Inflammatory macrophage treated with lipopolysaccharide for 1 hour (primary cell): Measurements from ENCODE around the gene DOCK2.
"Not testable (repeated sequence)": the region's sequence is repeated elsewhere in the genome, so short reads cannot be mapped to it uniquely, and the experiment has no call there.

Experiments
- DNase-seq, 2 donors: peaks; one replicate each; pipeline ENCODE4 v3.0.0-alpha.2; 2020 to 2022

Gene DOCK2

DNA sequence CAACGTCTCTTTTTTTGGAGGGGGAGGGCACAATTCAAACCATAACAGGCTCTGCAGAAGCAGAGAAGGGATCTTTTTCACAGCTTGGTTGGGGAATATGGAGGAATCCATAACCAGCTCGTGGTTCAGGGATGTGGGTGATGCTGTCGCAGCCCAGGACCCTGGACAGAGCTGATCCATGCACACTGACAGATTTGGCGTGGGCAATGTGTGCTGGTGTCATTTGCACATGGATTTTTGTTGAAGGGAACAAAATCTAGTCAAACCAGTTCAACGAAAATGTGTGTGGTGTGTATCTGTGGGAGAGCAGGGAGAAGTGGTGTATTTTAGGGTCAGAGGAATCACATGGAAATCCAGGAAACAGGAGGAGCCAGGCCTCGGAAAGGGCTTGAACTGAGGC is 4.2 kb downstream of the DOCK2 start:
- DNase-seq = no peak

GRCh38 chr5:169646856-169647255 is 9.8 kb downstream of the DOCK2 start:
- DNase-seq = no peak

DNA sequence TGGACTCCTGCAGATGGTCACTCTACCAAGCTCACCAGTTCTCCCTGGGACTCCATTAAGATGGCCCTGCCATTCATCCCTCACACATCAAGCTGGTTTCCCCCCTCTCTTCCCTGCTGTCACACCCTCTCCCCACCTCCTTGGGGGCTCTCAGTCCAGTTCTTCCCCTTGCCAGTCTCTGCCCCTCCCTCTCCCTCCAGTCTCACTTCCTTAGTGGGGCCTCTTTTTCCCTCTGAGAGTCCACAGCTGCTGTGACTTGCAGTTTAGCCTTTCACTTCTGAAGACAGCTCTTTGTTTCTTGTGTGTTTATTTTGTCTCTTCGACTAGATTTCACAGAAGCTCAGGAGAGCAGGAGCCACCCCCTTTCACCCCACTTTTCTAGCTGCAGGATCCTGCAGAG is 10.5 kb downstream of the DOCK2 start:
- DNase-seq = peak; percentile 49 to 51

GRCh38 chr5:169648725-169649310 is 11.7 kb downstream of the DOCK2 start:
- peak; percentile 25 to 45 for DNase-seq

DNA sequence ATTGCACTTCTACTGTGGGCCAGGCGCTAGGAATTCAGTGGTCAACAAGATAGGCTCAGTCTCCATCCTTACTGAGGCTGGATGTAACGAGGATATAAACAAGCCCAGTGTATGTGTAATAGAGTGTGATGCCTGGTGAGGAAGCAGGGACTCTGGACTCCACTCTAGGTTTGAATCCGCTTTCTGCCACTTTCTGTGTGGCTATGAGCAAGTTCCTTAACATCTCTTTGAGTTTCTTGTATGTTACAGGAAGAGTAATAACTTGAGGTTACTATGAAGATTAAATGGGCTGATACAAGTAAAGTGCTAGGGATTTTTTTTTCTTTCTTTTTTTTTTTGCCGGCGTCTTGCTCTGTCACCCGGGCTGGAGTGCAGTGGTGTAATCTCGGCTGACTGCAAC is 12.4 kb downstream of the DOCK2 start:
- no peak for DNase-seq

DNA sequence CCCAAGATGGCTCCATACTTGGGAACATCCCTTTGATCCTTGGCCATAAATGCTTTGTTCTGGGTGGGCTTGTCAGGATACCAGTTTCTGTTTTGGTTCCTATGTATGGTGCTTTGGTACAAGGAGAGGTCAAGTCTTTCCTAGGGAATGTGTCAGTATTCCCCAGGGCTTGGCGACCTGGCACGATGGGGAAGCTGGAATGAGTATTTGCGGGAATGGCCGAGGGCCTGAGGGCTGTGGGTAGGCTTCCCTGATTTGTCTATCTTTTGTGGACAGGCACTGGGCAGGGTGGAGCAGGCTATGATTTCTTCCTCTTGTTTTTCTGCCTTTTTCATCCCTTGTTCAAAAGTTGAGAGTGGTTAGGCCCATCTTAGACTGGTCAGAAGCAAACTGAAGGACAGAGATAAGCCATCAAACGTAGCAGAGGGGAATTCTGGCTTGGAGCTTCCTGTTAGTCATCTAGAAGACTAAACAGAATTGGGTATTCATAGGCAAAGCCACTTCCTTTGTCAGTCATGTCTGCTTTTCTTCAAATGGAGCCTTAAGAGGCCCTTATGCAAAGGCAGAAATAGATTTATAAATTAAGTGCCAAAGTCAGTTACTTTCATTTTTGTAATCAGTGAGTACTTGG is 13.7 kb downstream of the DOCK2 start:
- peak; percentile 65 to 74 for DNase-seq

DNA sequence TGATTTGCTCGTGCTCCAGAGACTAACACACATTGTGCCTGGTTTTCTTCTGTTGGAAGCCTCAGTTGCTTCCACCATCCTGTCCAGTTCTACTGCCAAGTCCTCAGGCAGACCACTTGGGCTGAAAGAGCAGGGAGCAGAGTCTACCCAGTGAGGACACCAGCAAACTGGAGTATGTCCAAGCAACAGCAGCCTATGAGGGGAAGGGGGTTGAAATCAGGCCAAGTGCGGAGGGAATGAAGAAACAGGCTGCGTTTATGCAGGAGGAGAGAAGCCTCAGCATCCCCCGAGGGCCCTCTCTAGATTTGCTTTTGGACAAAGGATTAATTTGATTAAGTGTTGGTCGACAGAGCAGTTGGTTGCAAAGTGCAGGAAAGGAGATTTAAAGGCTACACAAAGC is 14.5 kb downstream of the DOCK2 start:
- DNase-seq = no peak

- DNase-seq = no peak
These were observed 15.0 kb downstream of the DOCK2 start for GRCh38 chr5:169652057-169652456.

DNA sequence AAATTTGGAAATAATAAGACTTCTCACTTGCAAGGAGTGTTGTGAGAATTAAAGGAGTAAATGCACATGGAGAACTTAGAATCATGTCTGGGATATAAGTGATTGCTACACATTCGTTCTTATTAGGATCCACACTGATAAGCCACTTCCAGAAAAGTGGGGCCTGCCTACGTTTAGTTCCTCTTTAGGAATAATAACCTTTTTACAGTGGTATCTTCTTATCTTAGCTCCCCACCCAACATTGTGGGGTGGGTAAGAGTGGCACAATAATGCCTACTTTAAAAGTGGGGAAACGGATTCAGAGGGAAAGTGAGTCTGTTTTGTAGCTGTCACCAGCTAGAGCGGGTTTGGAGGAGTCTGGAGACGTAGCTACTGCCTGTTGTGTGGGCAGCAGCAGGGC is 16.0 kb downstream of the DOCK2 start:
- peak in 1 of 2 donors; percentile 8 for DNase-seq

DNA sequence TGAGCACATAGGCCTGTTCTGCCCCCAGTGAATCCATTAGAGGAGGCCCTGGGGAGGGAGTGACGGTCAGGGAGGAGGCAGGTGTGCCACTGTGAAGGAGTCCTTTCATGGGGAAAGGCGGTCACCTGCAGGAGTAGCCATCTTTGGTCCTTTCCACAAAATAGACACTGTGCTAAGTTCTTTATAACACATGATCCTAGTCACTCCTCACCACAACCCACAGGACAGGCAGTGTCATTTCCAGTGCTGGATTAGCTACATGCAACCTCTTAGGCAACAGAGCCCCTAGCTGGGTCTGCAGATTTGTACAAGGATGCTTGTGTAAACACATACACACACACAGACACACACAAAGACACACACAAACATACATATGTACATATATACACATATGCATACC is 18.3 kb downstream of the DOCK2 start:
- DNase-seq = no peak

DNA sequence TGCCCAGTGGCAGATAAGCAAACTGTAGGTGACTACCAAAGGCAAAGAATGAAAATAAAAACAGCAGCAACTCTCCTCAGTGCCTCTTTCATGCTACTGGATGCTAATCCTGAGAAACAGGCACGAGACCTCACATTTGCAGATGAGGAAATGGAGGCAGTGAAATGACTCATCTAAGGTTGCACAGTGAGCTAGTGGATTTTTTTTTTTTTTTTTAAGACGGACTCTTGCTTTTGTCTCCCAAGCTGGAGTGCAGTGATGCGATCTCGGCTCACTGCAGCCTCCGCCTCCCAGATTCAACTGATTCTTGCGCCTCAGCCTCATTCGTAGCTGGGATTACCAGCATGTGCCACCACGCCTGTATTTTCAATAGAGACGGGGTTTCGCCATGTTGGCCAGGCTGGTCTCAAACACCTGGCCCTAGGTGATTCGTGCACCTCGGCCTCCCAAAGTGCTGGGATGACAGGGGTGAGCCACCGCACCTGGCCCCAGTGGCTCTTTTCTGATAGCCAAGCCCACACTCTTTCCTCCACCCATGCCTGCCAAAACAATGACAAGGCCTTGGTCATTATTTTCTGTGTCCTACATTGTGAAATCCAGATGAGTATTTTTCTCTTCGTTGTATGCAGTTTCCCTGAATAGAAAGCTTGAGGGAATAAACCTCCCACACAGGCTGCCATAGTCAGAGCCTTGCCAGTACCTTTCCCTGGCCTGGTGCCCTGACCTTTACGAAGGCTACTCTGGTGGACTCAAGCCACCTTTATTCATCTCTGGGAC is 19.2 kb downstream of the DOCK2 start:
- DNase-seq = peak; percentile 67 to 77

DNA sequence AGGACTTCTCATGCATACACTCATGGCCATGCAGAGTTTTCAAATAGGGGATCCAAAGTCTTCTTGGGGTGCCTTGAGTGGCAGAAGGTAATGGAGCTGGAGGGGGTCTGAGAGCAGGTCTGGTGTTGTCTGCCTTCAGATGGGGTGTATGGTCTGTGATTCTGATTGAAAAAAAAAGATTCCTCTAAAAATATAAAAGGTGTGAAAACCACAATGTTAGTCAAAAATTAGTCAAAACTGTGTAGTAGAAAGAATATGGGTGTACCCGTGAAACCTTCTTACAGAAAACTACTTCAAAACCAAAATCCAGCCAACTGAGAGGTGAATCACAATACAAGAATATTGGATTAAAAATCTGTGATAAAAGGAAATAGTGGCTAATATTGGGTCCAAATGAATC is 20.1 kb downstream of the DOCK2 start:
- DNase-seq = no peak

GRCh38 chr5:169662451-169662850 is 25.4 kb downstream of the DOCK2 start:
- not testable (repeated sequence) for DNase-seq

DNA sequence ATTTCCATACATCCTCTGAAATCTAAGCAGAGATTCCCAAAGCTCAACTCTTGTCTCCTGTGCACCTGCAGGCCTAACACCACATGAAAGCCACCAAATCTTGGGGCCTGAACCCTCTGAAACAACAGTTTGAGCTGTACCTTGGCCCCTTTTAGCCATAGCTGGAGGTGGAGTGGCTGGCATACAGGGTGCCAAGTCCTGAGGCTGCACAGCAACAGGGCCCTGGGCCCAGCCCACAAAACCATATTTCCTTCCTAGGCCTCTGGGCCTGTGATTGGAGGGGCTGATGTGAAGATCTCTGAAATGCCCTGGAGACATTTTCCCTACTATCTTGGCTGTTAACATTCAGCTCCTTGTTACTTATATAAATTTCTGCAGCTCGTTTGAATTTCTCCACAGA is 26.5 kb downstream of the DOCK2 start:
- DNase-seq = no peak

GRCh38 chr5:169666365-169666764 is 29.3 kb downstream of the DOCK2 start:
- no peak for DNase-seq

DNA sequence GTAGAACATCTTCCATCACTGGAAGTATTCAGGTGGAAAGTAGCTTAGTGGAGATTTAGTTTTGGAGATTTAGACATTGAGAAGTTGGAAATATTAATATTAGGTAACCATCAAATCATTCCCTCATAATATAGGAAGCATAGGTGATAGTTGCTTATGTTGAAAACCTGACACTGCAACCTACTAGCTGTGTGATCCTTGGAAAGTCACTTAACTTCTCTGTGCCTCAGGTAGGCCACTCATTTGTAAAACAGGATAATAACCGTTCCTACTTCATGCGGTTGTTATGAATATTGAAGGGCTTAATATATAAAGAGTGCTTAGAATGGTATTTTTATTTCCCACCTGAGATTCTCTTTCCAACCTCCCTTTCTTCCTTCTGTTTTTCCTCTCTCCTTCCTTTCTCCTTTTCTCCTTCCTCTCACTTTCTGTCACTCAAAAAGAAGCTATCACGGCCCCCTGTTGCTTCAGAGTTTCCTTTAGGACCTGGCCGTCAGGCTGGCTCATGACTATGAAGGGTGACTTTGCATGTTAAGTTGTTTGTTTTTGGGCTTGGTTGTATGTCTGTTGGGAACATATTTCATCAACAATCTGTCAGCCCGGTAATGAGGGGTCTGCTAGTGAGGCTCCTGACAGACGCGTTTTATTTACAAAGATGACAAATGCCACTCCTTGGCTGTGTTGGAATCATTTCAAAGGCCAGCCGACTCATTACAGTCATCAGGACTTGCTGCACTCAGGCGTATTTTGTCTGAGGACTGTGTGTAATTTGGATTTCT is 31.0 kb downstream of the DOCK2 start:
- no peak for DNase-seq

GRCh38 chr5:169668732-169669131 is 31.7 kb downstream of the DOCK2 start:
- DNase-seq = no peak

GRCh38 chr5:169670769-169671525 is 33.9 kb downstream of the DOCK2 start:
- no peak for DNase-seq

GRCh38 chr5:169682026-169682425 is 45.0 kb downstream of the DOCK2 start:
- no peak for DNase-seq

DNA sequence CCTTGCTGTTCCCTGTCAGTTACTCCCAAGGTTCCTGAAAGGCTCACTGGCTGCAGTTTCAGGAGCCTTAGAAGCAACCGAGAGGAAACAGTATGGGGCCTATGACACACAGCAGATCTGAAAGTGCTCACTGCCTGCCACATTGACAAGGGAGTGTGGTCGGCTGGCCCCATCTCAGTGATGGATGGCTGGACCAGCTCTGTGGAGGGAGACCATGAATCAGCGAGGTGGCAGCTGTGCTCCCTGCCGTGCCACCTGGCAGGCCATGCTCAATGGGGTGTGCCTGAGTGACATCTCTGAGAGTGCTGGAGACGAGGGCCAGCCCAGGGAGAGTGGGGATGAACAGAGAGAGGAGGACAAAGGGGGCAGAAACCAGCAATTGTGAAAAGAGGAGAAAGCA is 49.1 kb downstream of the DOCK2 start:
- no peak for DNase-seq

DNA sequence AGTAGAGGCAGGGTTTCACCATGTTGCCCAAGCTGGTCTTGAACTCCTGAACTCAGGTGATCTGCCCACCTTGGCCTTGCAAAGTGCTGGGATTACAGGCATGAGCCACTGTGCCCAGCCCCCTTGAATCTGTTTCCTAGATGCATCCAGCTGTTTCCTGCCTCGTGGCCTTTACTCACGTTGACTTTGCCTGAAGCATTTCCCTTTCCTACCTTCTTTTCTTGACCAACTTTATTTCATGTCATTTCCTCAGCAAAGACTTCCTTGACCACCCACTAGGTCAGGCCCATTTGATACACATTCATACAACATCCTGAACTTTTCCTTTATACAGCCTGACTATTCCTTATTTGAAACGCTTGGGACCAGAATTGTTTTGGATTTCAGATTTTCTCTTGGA is 51.0 kb downstream of the DOCK2 start:
- DNase-seq = no peak

GRCh38 chr5:169691471-169691870 is 54.4 kb downstream of the DOCK2 start:
- DNase-seq = no peak
